Measurements from ENCODE around the gene SENP3.
"Not testable (repeated sequence)": the region's sequence is repeated elsewhere in the genome, so short reads cannot be mapped to it uniquely, and the experiment has no call there.

SENP3 gene

GRCh38 chr17:7592422-7593021 lies 30.8 kb downstream of the SENP3 start:
- no peak for DNase-seq (ENCODE audit: low spot score)
- Histone ChIP-seq H4K91ac (ENCODE audit: low read depth, low read length, poor library complexity) (no peak overlapping the region), H3K36me3 (replicated peaks in 1 of 2; ENCODE audit: control insufficient read depth in 2 of 2, insufficient read depth in 2 of 2, low read length in 2 of 2) (peaks cover 52 to 99% of the 10 kb centered on the region in 2 donors), H2BK15ac (ENCODE audit: low read length) (peak overlapping the region; percentile 83), H3K4me3 (ENCODE audit: low read length in 2 of 2) (no peak overlapping the region), H3K27ac (replicated peaks; ENCODE audit: low read length) (peak overlapping the region; percentile 95), H3K79me1 (ENCODE audit: low read depth, low read length) (no peaks in the 10 kb centered on the region), H3K14ac (ENCODE audit: low read length) (no peak overlapping the region), H3K4ac (ENCODE audit: low read length) (no peak overlapping the region), H3K23ac (ENCODE audit: low read depth, low read length, poor library complexity) (no peak overlapping the region), H3K27me3 (ENCODE audit: control insufficient read depth in 3 of 3, insufficient read depth in 3 of 3, low read depth in 1 of 3, low read length in 3 of 3) (no peaks in the 10 kb centered on the region), H2BK12ac (ENCODE audit: low read length) (no peak overlapping the region), H3K4me2 (ENCODE audit: insufficient read depth, low read length, poor library complexity, severe bottlenecking) (no peak overlapping the region), H4K8ac (ENCODE audit: low read depth, low read length) (no peak overlapping the region), H3K18ac (ENCODE audit: low read length) (peak overlapping the region; percentile 49), H3K9me3 (replicated peaks in 1 of 2; ENCODE audit: control insufficient read depth in 2 of 2, insufficient read depth in 1 of 2, low read depth in 1 of 2, low read length in 2 of 2) (no peaks in the 10 kb centered on the region), H3K9ac (ENCODE audit: low read depth, low read length, poor library complexity) (no peak overlapping the region), H2AK5ac (ENCODE audit: low read depth, low read length) (no peak overlapping the region), H2BK120ac (ENCODE audit: low read depth, low read length) (peak overlapping the region; percentile 13), H2BK5ac (ENCODE audit: low read length) (no peak overlapping the region), H2AFZ (ENCODE audit: low read length) (no peak overlapping the region), H3K4me1 (ENCODE audit: control insufficient read depth in 2 of 2, insufficient read depth in 1 of 2, low read depth in 1 of 2, low read length in 2 of 2) (peaks cover 11 to 35% of the 10 kb centered on the region in 2 donors)
- WGBS, 2 donors (ENCODE audit: extremely low coverage in 2 of 2, insufficient read length in 2 of 2, insufficient replicate concordance in 1 of 2) = no CpG with 5 or more reads among the region's 23 CpGs

- Histone ChIP-seq H3K4me2 (ENCODE audit: insufficient read depth, low read length, poor library complexity, severe bottlenecking) (no peak overlapping the region), H2BK12ac (ENCODE audit: low read length) (no peak overlapping the region), H3K9ac (ENCODE audit: low read depth, low read length, poor library complexity) (peak overlapping the region; percentile 36), H3K27ac (replicated peaks; ENCODE audit: low read length) (peak overlapping the region; percentile 49), H3K79me1 (ENCODE audit: low read depth, low read length) (no peaks in the 10 kb centered on the region), H3K18ac (ENCODE audit: low read length) (no peak overlapping the region), H4K8ac (ENCODE audit: low read depth, low read length) (no peak overlapping the region), H3K4ac (ENCODE audit: low read length) (no peak overlapping the region), H2AK5ac (ENCODE audit: low read depth, low read length) (no peak overlapping the region), H3K23ac (ENCODE audit: low read depth, low read length, poor library complexity) (no peak overlapping the region), H4K91ac (ENCODE audit: low read depth, low read length, poor library complexity) (peak overlapping the region; percentile 2), H3K14ac (ENCODE audit: low read length) (no peak overlapping the region), H2BK5ac (ENCODE audit: low read length) (no peak overlapping the region), H2AFZ (ENCODE audit: low read length) (no peak overlapping the region), H2BK120ac (ENCODE audit: low read depth, low read length) (no peak overlapping the region), H3K4me3 (ENCODE audit: low read length in 2 of 2) (no peak overlapping the region), H3K36me3 (replicated peaks in 1 of 2; ENCODE audit: control insufficient read depth in 2 of 2, insufficient read depth in 2 of 2, low read length in 2 of 2) (peaks cover 50 to 93% of the 10 kb centered on the region in 2 donors), H2BK15ac (ENCODE audit: low read length) (no peak overlapping the region), H3K27me3 (ENCODE audit: control insufficient read depth in 3 of 3, insufficient read depth in 3 of 3, low read depth in 1 of 3, low read length in 3 of 3) (no peaks in the 10 kb centered on the region), H3K4me1 (ENCODE audit: control insufficient read depth in 2 of 2, insufficient read depth in 1 of 2, low read depth in 1 of 2, low read length in 2 of 2) (peaks cover 11 to 34% of the 10 kb centered on the region in 2 donors), H3K9me3 (replicated peaks in 1 of 2; ENCODE audit: control insufficient read depth in 2 of 2, insufficient read depth in 1 of 2, low read depth in 1 of 2, low read length in 2 of 2) (no peaks in the 10 kb centered on the region)
- DNase-seq (ENCODE audit: low spot score) = no peak
- no CpG with 5 or more reads among the region's 12 CpGs for WGBS, 2 donors (ENCODE audit: extremely low coverage in 2 of 2, insufficient read length in 2 of 2, insufficient replicate concordance in 1 of 2)
Observed at GRCh38 chr17:7593296-7593695, 31.6 kb downstream of the SENP3 start.

GRCh38 chr17:7597561-7597960 lies 35.8 kb downstream of the SENP3 start:
- H4K8ac ChIP-seq (ENCODE audit: low read depth, low read length); H3K4ac ChIP-seq (ENCODE audit: low read length); H2BK15ac ChIP-seq (ENCODE audit: low read length); H3K18ac ChIP-seq (ENCODE audit: low read length); H2BK12ac ChIP-seq (ENCODE audit: low read length); H4K91ac ChIP-seq (ENCODE audit: low read depth, low read length, poor library complexity); H3K4me2 ChIP-seq (ENCODE audit: insufficient read depth, low read length, poor library complexity, severe bottlenecking); H3K9me3 ChIP-seq (replicated peaks in 1 of 2; ENCODE audit: control insufficient read depth in 2 of 2, insufficient read depth in 1 of 2, low read depth in 1 of 2, low read length in 2 of 2); H2BK5ac ChIP-seq (ENCODE audit: low read length); H3K23ac ChIP-seq (ENCODE audit: low read depth, low read length, poor library complexity); H3K27ac ChIP-seq (replicated peaks; ENCODE audit: low read length); H3K4me1 ChIP-seq (ENCODE audit: control insufficient read depth in 2 of 2, insufficient read depth in 1 of 2, low read depth in 1 of 2, low read length in 2 of 2); H3K79me1 ChIP-seq (ENCODE audit: low read depth, low read length); H2AFZ ChIP-seq (ENCODE audit: low read length); H3K27me3 ChIP-seq (ENCODE audit: control insufficient read depth in 3 of 3, insufficient read depth in 3 of 3, low read depth in 1 of 3, low read length in 3 of 3); H2BK120ac ChIP-seq (ENCODE audit: low read depth, low read length); H2AK5ac ChIP-seq (ENCODE audit: low read depth, low read length); H3K4me3 ChIP-seq (ENCODE audit: low read length in 2 of 2); H3K14ac ChIP-seq (ENCODE audit: low read length); DNase-seq (ENCODE audit: low spot score); H3K9ac ChIP-seq (ENCODE audit: low read depth, low read length, poor library complexity): not testable (repeated sequence)
- peaks cover 49 to 92% of the 10 kb centered on the region in 2 donors for H3K36me3 ChIP-seq (replicated peaks in 1 of 2; ENCODE audit: control insufficient read depth in 2 of 2, insufficient read depth in 2 of 2, low read length in 2 of 2)
- no CpG with 5 or more reads among the region's 5 CpGs for WGBS, 2 donors (ENCODE audit: extremely low coverage in 2 of 2, insufficient read length in 2 of 2, insufficient replicate concordance in 1 of 2)

GRCh38 chr17:7606280-7606679 lies 44.6 kb downstream of the SENP3 start:
- H4K91ac ChIP-seq (ENCODE audit: low read depth, low read length, poor library complexity) = no peak overlapping the region

More at GRCh38 chr17:7606280-7606679, 44.6 kb downstream of the SENP3 start:
- H3K27me3 ChIP-seq (ENCODE audit: control insufficient read depth in 3 of 3, insufficient read depth in 3 of 3, low read depth in 1 of 3, low read length in 3 of 3) = no peaks in the 10 kb centered on the region
- H3K23ac ChIP-seq (ENCODE audit: low read depth, low read length, poor library complexity) = no peak overlapping the region
- H3K4me2 ChIP-seq (ENCODE audit: insufficient read depth, low read length, poor library complexity, severe bottlenecking) = no peak overlapping the region
- H3K14ac ChIP-seq (ENCODE audit: low read length) = no peak overlapping the region
- H4K8ac ChIP-seq (ENCODE audit: low read depth, low read length) = no peak overlapping the region
- no peak overlapping the region for H2BK12ac ChIP-seq (ENCODE audit: low read length)
- no peak overlapping the region for H2BK15ac ChIP-seq (ENCODE audit: low read length)
- peaks cover 0 to 1% of the 10 kb centered on the region in 2 donors for H3K9me3 ChIP-seq (replicated peaks in 1 of 2; ENCODE audit: control insufficient read depth in 2 of 2, insufficient read depth in 1 of 2, low read depth in 1 of 2, low read length in 2 of 2)
- no peak overlapping the region for H2BK120ac ChIP-seq (ENCODE audit: low read depth, low read length)
- no peak overlapping the region for H3K4me3 ChIP-seq (ENCODE audit: low read length in 2 of 2)
- H2AFZ ChIP-seq (ENCODE audit: low read length) = no peak overlapping the region
- no peak overlapping the region for H2AK5ac ChIP-seq (ENCODE audit: low read depth, low read length)
- H3K4ac ChIP-seq (ENCODE audit: low read length) = no peak overlapping the region
- no peak overlapping the region for H3K9ac ChIP-seq (ENCODE audit: low read depth, low read length, poor library complexity)
- peaks cover 35 to 86% of the 10 kb centered on the region in 2 donors for H3K36me3 ChIP-seq (replicated peaks in 1 of 2; ENCODE audit: control insufficient read depth in 2 of 2, insufficient read depth in 2 of 2, low read length in 2 of 2)
- no peak overlapping the region for H2BK5ac ChIP-seq (ENCODE audit: low read length)
- WGBS, 2 donors (ENCODE audit: extremely low coverage in 2 of 2, insufficient read length in 2 of 2, insufficient replicate concordance in 1 of 2) = no CpG with 5 or more reads among the region's 4 CpGs
- no peaks in the 10 kb centered on the region for H3K79me1 ChIP-seq (ENCODE audit: low read depth, low read length)
- H3K18ac ChIP-seq (ENCODE audit: low read length) = no peak overlapping the region
- no peak for DNase-seq (ENCODE audit: low spot score)
- no peak overlapping the region for H3K27ac ChIP-seq (replicated peaks; ENCODE audit: low read length)
- no peaks in the 10 kb centered on the region for H3K4me1 ChIP-seq (ENCODE audit: control insufficient read depth in 2 of 2, insufficient read depth in 1 of 2, low read depth in 1 of 2, low read length in 2 of 2)

All from neuronal stem cell (in vitro differentiated cells).